A549 (cell line): ENCODE data around the gene TBC1D32. TPM values are rescaled to one million over a fixed set of nuclear protein-coding genes. Genes with fewer than 3 reads are reported as not detected.

Experiments
- ATAC-seq, 2 experiments: fragments of 200-7000 bp in 1 of 2; fragments of >200 bp in 1 of 2; cut with Nextera tagmentation in 1 of 2; cut with Tn5 transposase in 1 of 2; 3 replicates each; pipeline versions ENCODE4 v1.8.0 to v1.9.1; 2018 to 2020; ENCODE audit warnings: mild to moderate bottlenecking in 1 of 2, moderate library complexity in 1 of 2
- CTCF ChIA-PET: fragments of 300-600 bp; sonication (Branson Sonifier 250); formaldehyde crosslinking; extraction: SDS; loops from one replicate; lab custom pipeline; 2021; ENCODE audit warnings: antibody characterized with exemption, inconsistent platforms; lab: Yijun Ruan, JAX
- POLR2A ChIA-PET: fragments of 350-600 bp; formaldehyde crosslinking; extraction: SDS; loops from one replicate; lab custom pipeline; 2021; ENCODE audit warnings: antibody characterized with exemption, inconsistent platforms; lab: Yijun Ruan, JAX
- DNase-seq, 2 experiments: peaks; one replicate each; pipeline versions ENCODE4 v3.0.0 to v3.0.0-alpha.2; 2011 to 2016; ENCODE audit warnings: low read depth in 1 of 2, low spot score in 1 of 2
- FAIRE-seq: peaks from 2 replicates; lab custom pipeline; 2011; peaks lifted over from hg19 to GRCh38; lab: Jason Lieb, UNC
- H3K27ac ChIP-seq, 2 experiments: fragments of >200 bp; sonication (Bioruptor Twin); formaldehyde crosslinking; 3 replicates each; pipeline ENCODE4 v1.5.1; 2016 to 2017
- H3K4me1 ChIP-seq: fragments of >200 bp; sonication (Bioruptor Twin); formaldehyde crosslinking; 3 replicates; pipeline ENCODE4 v1.6.1; 2016
- H3K4me2 ChIP-seq: fragments of >200 bp; sonication (Bioruptor Twin); formaldehyde crosslinking; 3 replicates; pipeline ENCODE4 v1.6.1; 2016
- H3K4me3 ChIP-seq: fragments of >200 bp; sonication (Bioruptor Twin); formaldehyde crosslinking; 3 replicates; pipeline ENCODE4 v1.5.1; 2016
- H3K9me3 ChIP-seq: fragments of >200 bp; sonication (Bioruptor Twin); formaldehyde crosslinking; 3 replicates; pipeline ENCODE4 v1.6.1; 2016
- CBX2 ChIP-seq: fragments of 200-600 bp; sonication (generic); IDR thresholded peaks from 2 replicates; pipeline ENCODE4 v1.6.1; 2016; ENCODE audit warnings: low read depth, mild to moderate bottlenecking, borderline replicate concordance
- CEBPB ChIP-seq, 2 experiments: fragments of >200 bp in 1 of 2; sonication (Bioruptor Twin) in 1 of 2; formaldehyde crosslinking in 1 of 2; IDR thresholded peaks; 2 replicates each; pipeline ENCODE4 v1.6.1; 2012 to 2016
- CTCF ChIP-seq: fragments of >200 bp; sonication (Bioruptor Twin); formaldehyde crosslinking; IDR thresholded peaks from 3 replicates; pipeline ENCODE4 v1.5.1; 2016
- E2F6 ChIP-seq: IDR thresholded peaks from 2 replicates; pipeline ENCODE4 v1.6.1; 2012; ENCODE audit warnings: low read depth, borderline replicate concordance
- EHF ChIP-seq: fragments of 250-450 bp; sonication (Bioruptor Pico); IDR thresholded peaks from 2 replicates; pipeline ENCODE4 v1.5.0; 2020; ENCODE audit warnings: mild to moderate bottlenecking
- EHMT2 ChIP-seq: fragments of 200-600 bp; sonication (generic); IDR thresholded peaks from 2 replicates; pipeline ENCODE4 v1.6.1; 2016; ENCODE audit warnings: antibody characterized with exemption, low read depth, mild to moderate bottlenecking, moderate library complexity
- EP300 ChIP-seq, 2 experiments: fragments of >200 bp; sonication (Bioruptor Twin); formaldehyde crosslinking; IDR thresholded peaks; 2 replicates in 1 of 2; 3 replicates in 1 of 2; pipeline ENCODE4 v1.6.1; 2016 to 2017
- ESRRA ChIP-seq: fragments of 150-350 bp; IDR thresholded peaks from 2 replicates; pipeline ENCODE4 v1.6.1; 2014; ENCODE audit warnings: mild to moderate bottlenecking, low read length, borderline replicate concordance
- HES2 ChIP-seq: fragments of >200 bp; sonication (Bioruptor Twin); formaldehyde crosslinking; IDR thresholded peaks from 2 replicates; pipeline ENCODE4 v1.6.1; 2016
- HOXA7 ChIP-seq: fragments of 250-450 bp; sonication (Bioruptor Pico); IDR thresholded peaks from 2 replicates; pipeline ENCODE4 v1.5.0; 2020; ENCODE audit warnings: mild to moderate bottlenecking, moderate library complexity
- HOXB13 ChIP-seq: fragments of 250-450 bp; sonication (Bioruptor Pico); IDR thresholded peaks from 2 replicates; pipeline ENCODE4 v1.5.0; 2020; ENCODE audit warnings: low read depth, mild to moderate bottlenecking, moderate library complexity
- JUN ChIP-seq, 2 experiments: fragments of >200 bp; sonication (Bioruptor Twin); formaldehyde crosslinking; IDR thresholded peaks; 2 replicates in 1 of 2; 3 replicates in 1 of 2; pipeline ENCODE4 v1.6.1; 2016 to 2017
- JUNB ChIP-seq: fragments of >200 bp; sonication (Bioruptor Twin); formaldehyde crosslinking; IDR thresholded peaks from 2 replicates; pipeline ENCODE4 v1.6.1; 2016
- MAFK ChIP-seq: fragments of 450-650 bp; IDR thresholded peaks from 2 replicates; pipeline ENCODE4 v1.6.1; 2014; ENCODE audit not compliant: partially characterized antibody
- MAZ ChIP-seq: fragments of 150-350 bp; IDR thresholded peaks from 2 replicates; pipeline ENCODE4 v1.6.1; 2014; ENCODE audit warnings: antibody characterized with exemption, low read depth, low read length, borderline replicate concordance
- NPAS2 ChIP-seq: fragments of 250-450 bp; sonication (Bioruptor Pico); IDR thresholded peaks from 2 replicates; pipeline ENCODE4 v1.8.0; 2022; ENCODE audit warnings: mild to moderate bottlenecking, moderate library complexity, borderline replicate concordance
- PHF8 ChIP-seq: fragments of 200-600 bp; sonication (generic); IDR thresholded peaks from 2 replicates; pipeline ENCODE4 v1.6.1; 2016; ENCODE audit warnings: low read depth, mild to moderate bottlenecking, antibody characterized with exemption, moderate library complexity, borderline replicate concordance
- POLR2AphosphoS2 ChIP-seq: conservative IDR thresholded peaks from 2 replicates; pipeline ENCODE4 v1.6.1; 2012; ENCODE audit warnings: low read length, improper control_type of control experiment, inconsistent platforms
- RAD21 ChIP-seq, 2 experiments: fragments of >200 bp in 1 of 2; sonication (Bioruptor Twin) in 1 of 2; formaldehyde crosslinking in 1 of 2; IDR thresholded peaks in 1 of 2; conservative IDR thresholded peaks in 1 of 2; 2 replicates in 1 of 2; 3 replicates in 1 of 2; pipeline ENCODE4 v1.6.1; 2012 to 2018; ENCODE audit warnings: inconsistent platforms in 1 of 2
- REST ChIP-seq: fragments of 200-600 bp; sonication (generic); IDR thresholded peaks from 2 replicates; pipeline ENCODE4 v1.6.1; 2016; ENCODE audit warnings: antibody characterized with exemption, mild to moderate bottlenecking, moderate library complexity
- RFX5 ChIP-seq: fragments of 450-650 bp; IDR thresholded peaks from 2 replicates; pipeline ENCODE4 v1.7.1; 2014; ENCODE audit warnings: antibody characterized with exemption, mild to moderate bottlenecking, moderate library complexity
- SMC3 ChIP-seq: fragments of >200 bp; sonication (Bioruptor Twin); formaldehyde crosslinking; IDR thresholded peaks from 3 replicates; pipeline ENCODE4 v1.6.1; 2018; ENCODE audit warnings: inconsistent platforms
- SREBF2 ChIP-seq: fragments of 450-650 bp; IDR thresholded peaks from 2 replicates; pipeline ENCODE4 v1.6.1; 2014; ENCODE audit warnings: mild to moderate bottlenecking, moderate library complexity
- ZFP36 ChIP-seq: fragments of 450-650 bp; IDR thresholded peaks from 2 replicates; pipeline ENCODE4 v1.6.1; 2014; ENCODE audit warnings: borderline replicate concordance; ENCODE audit not compliant: partially characterized antibody
- ZNF302 ChIP-seq: fragments of 250-450 bp; sonication (Bioruptor Pico); IDR thresholded peaks from 2 replicates; pipeline ENCODE4 v1.9.0; 2021; ENCODE audit warnings: inconsistent platforms, mild to moderate bottlenecking, moderate library complexity
- ZSCAN20 ChIP-seq: fragments of 250-450 bp; sonication (Bioruptor Pico); IDR thresholded peaks from 2 replicates; pipeline ENCODE4 v1.8.0; 2022; ENCODE audit warnings: mild to moderate bottlenecking, moderate library complexity
- WGBS: methylation state at CpG from one replicate; pipeline ENCODE4 v1.1.6; 2017; ENCODE audit errors: missing lambda C conversion rate; 5-methylcytosine and 5-hydroxymethylcytosine counted together
- polyA plus RNA-seq, 4 experiments: library from polyadenylated mRNA; depleted of rRNA in 3 of 4; stranded (reverse); fragments of >200 nt; fragmentation: RNase III in 1 of 4; extraction: RNeasy Plus Mini Kit Qiagen cat#74134 plus additional on column Dnase treatment in 1 of 4; gene quantifications; 2 replicates in 3 of 4; 3 replicates in 1 of 4; pipeline ENCODE4 v1.2.3, GENCODE V29; 2011 to 2017

TBC1D32 gene
- polyA plus RNA-seq, 2 of the 4 experiments (the other 2 are of a cell fraction): 2.1 to 4.4 TPM

GRCh38 chr6:121319603-121320002 is 14.7 kb downstream of the TBC1D32 start:
- POLR2A ChIA-PET: no interaction called here
- H3K4me3 ChIP-seq: no peak overlapping the region
- no peak overlapping the region for H3K27ac ChIP-seq
- no peak for ATAC-seq
- H3K4me1 ChIP-seq: 0 out of 3 replicates have a peak, but pooled peaks cover 3% of the 10 kb centered on the region
- CTCF ChIA-PET: interaction anchor here (0.7 to 1.4 kb wide), 3 partner anchors 12 to 849 kb away, joined by 3 read pairs; no protein-coding TSS in a partner anchor
- no peak for DNase-seq
- FAIRE-seq: no peak
- H3K9me3 ChIP-seq: no peaks in the 10 kb centered on the region
- TF ChIP-seq JUNB (no peak), MAFK (peak; percentile 43)
- TF ChIP-seq, all 56 proteins: peak for 1
- 60% methylated on average over 2 of the region's 2 CpGs for WGBS
- H3K4me2 ChIP-seq: peak overlapping the region; percentile 72

- Histone ChIP-seq H3K27ac (no peak overlapping the region), H3K4me2 (peak overlapping the region; percentile 72), H3K4me1 (0 out of 3 replicates have a peak, but pooled peaks cover 3% of the 10 kb centered on the region), H3K9me3 (no peaks in the 10 kb centered on the region), H3K4me3 (no peak overlapping the region)
- DNase-seq (peak; percentile 15 to 24), ATAC-seq (peak; percentile 68 to 71; a peak in 5 of 6 replicates), FAIRE-seq (no peak)
- POLR2A ChIA-PET: no interaction called here
- WGBS: 19% methylated on average over 4 of the region's 4 CpGs
- CTCF ChIA-PET: interaction anchor here (0.7 to 1.4 kb wide), 3 partner anchors 11 to 850 kb away, joined by 3 read pairs; no protein-coding TSS in a partner anchor
- TF ChIP-seq JUNB (no peak), ZSCAN20 (no peak), RAD21 (conservative IDR thresholded peaks at IDR 0.05 in 1 of 2, IDR thresholded peaks at IDR 0.05 in 1 of 2) (0 out of 5 replicates have a peak, but pooled peaks have one; percentile 21), EHF (CRISPR knock-in tag) (no peak), SMC3 (peak; percentile 35; the same call in 1 of the 3 replicates), RFX5 (no peak), CTCF (peak; percentile 53), HOXB13 (CRISPR knock-in tag) (no peak), ESRRA (no peak)
Measured at GRCh38 chr6:121319112-121319553, 15.1 kb downstream of the TBC1D32 start.

- Histone ChIP-seq H3K27ac (no peak overlapping the region), H3K4me2 (no peak overlapping the region)
- TF ChIP-seq MAZ (no peak), HES2 (no peak), ZFP36 (no peak), RAD21 (conservative IDR thresholded peaks at IDR 0.05 in 1 of 2, IDR thresholded peaks at IDR 0.05 in 1 of 2) (no peak), ESRRA (no peak), HOXA7 (CRISPR knock-in tag) (no peak), CEBPB (IDR thresholded peaks at IDR 0.05) (no peak), E2F6 (no peak), ZNF302 (CRISPR knock-in tag) (no peak), JUN (IDR thresholded peaks at IDR 0.05) (no peak), CBX2 (no peak), EP300 (IDR thresholded peaks at IDR 0.05) (no peak), SREBF2 (no peak), REST (no peak), EHMT2 (no peak), NPAS2 (CRISPR knock-in tag) (no peak), PHF8 (no peak), POLR2AphosphoS2 (no peak)
- TF ChIP-seq, all 56 proteins: peak for 0
- POLR2A ChIA-PET: no interaction called here
- DNase-seq (no peak), ATAC-seq (no peak), FAIRE-seq (no peak)
- 0 out of 3 replicates have a peak, but pooled peaks cover 3% of the 10 kb centered on the region for H3K4me1 ChIP-seq
- H3K4me3 ChIP-seq: no peak overlapping the region
- no peaks in the 10 kb centered on the region for H3K9me3 ChIP-seq
- 95% methylated on average over 6 of the region's 6 CpGs for WGBS
- CTCF ChIA-PET: no interaction called here
Measured at GRCh38 chr6:121314381-121315112, 19.7 kb downstream of the TBC1D32 start.
